Stimulated activated CD8-positive, alpha-beta memory T cell treated with anti-CD3 and anti-CD28 coated beads, Interleukin-7, amount 100 ng/mL, for 24 hours (primary cell): ENCODE results near the gene KIF13A.
"Not testable (repeated sequence)": the region's sequence is repeated elsewhere in the genome, so short reads cannot be mapped to it uniquely, and the experiment has no call there.

Experiments used
- DNase-seq: peaks from one replicate; pipeline ENCODE4 v3.0.0-alpha.2; 2020; ENCODE audit warnings: low read depth

KIF13A gene

GRCh38 chr6:17998442-17998841 is 11.0 kb upstream of the KIF13A start:
- no peak for DNase-seq

GRCh38 chr6:17998003-17998402 is 10.6 kb upstream of the KIF13A start:
- no peak for DNase-seq

- DNase-seq = no peak
These were observed 8.0 kb upstream of the KIF13A start for GRCh38 chr6:17995414-17995813.

GRCh38 chr6:17994019-17994418 is 6.6 kb upstream of the KIF13A start:
- no peak for DNase-seq

- no peak for DNase-seq
These were observed 1.0 kb upstream of the KIF13A start for GRCh38 chr6:17988422-17988944.

GRCh38 chr6:17987697-17988421 is 424 bp upstream of the KIF13A start:
- no peak for DNase-seq

GRCh38 chr6:17986656-17987446 is 584 bp downstream of the KIF13A start:
- DNase-seq = no peak

- DNase-seq = no peak
These were observed 1.3 kb downstream of the KIF13A start for GRCh38 chr6:17985934-17986655.

GRCh38 chr6:17984812-17985670 is 2.4 kb downstream of the KIF13A start:
- no peak for DNase-seq

- no peak for DNase-seq
These were observed 3.0 kb downstream of the KIF13A start for GRCh38 chr6:17984399-17984798.

- no peak for DNase-seq
These were observed 3.7 kb downstream of the KIF13A start for GRCh38 chr6:17983730-17984129.

- no peak for DNase-seq
These were observed 7.1 kb downstream of the KIF13A start for GRCh38 chr6:17980329-17980728.

- no peak for DNase-seq
These were observed 8.0 kb downstream of the KIF13A start for GRCh38 chr6:17979479-17979878.

- not testable (repeated sequence) for DNase-seq
These were observed 11.2 kb downstream of the KIF13A start for GRCh38 chr6:17976258-17976657.

GRCh38 chr6:17974570-17975368 is 12.7 kb downstream of the KIF13A start:
- no peak for DNase-seq

GRCh38 chr6:17972978-17973622 is 14.3 kb downstream of the KIF13A start:
- DNase-seq = no peak

- no peak for DNase-seq
These were observed 15.1 kb downstream of the KIF13A start for GRCh38 chr6:17972074-17972952.

- no peak for DNase-seq
These were observed 16.0 kb downstream of the KIF13A start for GRCh38 chr6:17971128-17972073.
